OCI-M2 (cell line): Measurements from ENCODE around the gene UBA7.
A peak's percentile ranks its signal among the peaks of the same experiment; 100 is the strongest.
"Not testable (repeated sequence)": the region's sequence is repeated elsewhere in the genome, so short reads cannot be mapped to it uniquely, and the experiment has no call there.

ENCODE experiments used
- DNase-seq: peaks from one replicate; lab custom pipeline; 2025; ENCODE audit not compliant: unreplicated experiment; lab: John Stamatoyannopoulos, UW

Gene UBA7

GRCh38 chr3:49786357-49787181 lies 27.2 kb downstream of the UBA7 start, which contains the start of gene IP6K1:
IP6K1 (minus strand) TSS chr3:49786542; CDS start chr3:49748040, 38,502 bp downstream.
- peak; percentile 93 for DNase-seq

- DNase-seq = no peak
Measured at GRCh38 chr3:49785565-49786356, 28.0 kb downstream of the UBA7 start.

DNA sequence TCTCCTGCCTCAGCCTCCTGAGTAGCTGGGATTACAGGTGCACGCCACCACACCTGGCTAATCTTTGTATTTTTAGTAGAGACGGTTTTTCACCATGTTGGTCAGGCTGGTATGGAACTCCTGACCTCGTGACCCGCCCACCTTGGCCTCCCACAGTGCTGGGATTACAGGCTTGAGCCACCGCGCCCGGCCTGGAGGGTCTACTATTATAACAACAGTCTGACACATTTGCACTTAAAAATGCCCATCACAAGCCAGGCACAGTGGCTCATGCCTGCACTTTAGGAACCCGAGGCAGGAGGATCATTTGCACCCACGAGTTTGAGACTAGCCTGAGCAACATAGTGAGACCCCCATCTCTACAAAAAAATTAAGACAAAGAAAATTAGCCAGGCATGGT lies 31.5 kb downstream of the UBA7 start:
- DNase-seq = not testable (repeated sequence)

DNA sequence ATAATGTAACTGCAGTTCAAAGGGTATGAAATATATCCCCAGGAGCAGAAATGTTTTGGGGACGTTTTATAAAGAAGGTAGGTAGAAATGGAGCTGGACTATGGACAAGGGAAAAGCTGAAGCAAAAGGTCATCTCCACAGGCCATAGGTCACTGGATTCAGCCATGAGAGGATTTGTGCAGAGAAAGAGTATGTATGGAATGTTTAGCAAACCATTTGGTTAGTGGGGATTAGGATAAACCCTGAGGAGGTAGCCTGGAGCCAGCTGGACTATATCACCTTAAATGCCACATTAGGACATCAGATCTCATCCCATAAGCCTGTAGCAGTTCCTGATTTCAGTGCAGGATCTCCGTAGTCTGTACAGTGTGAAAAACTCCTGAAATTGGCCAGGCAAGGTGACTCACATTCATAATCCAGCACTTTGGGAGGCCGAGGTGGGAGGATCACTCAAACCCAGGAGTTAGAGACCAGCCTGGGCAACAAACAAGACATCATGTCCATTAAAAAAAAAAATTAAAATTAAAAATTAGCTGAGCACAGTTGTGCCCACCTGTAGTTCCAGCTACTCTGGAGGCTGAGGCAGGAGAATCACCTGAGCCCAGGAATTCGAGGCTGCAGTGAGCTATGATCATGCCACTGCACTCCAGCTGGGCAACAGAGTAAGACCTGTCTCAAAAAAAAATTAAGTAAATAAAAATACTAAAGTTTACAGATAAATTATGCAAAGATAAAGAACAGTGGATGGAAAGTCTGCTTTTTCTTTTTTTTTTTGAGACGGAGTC lies 32.1 kb downstream of the UBA7 start:
- DNase-seq = no peak

DNA sequence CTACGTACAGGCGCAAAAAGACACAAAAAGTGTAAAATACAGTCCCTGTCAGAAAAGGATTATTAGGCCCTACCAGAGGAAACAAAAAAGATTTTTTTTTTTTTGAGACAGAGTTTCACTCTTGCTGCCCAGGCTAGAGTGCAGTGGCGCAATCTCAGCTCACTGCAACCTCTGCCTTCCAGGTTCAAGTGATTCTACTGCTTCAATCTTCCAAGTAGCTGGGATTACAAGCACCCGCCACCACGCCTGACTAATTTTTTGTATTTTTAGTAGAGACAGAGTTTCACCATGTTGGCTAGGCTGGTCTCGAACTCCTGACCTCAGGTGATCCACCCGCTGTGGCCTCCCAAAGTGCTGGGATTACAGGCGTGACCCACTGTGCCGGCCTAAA lies 32.8 kb downstream of the UBA7 start:
- not testable (repeated sequence) for DNase-seq

DNA sequence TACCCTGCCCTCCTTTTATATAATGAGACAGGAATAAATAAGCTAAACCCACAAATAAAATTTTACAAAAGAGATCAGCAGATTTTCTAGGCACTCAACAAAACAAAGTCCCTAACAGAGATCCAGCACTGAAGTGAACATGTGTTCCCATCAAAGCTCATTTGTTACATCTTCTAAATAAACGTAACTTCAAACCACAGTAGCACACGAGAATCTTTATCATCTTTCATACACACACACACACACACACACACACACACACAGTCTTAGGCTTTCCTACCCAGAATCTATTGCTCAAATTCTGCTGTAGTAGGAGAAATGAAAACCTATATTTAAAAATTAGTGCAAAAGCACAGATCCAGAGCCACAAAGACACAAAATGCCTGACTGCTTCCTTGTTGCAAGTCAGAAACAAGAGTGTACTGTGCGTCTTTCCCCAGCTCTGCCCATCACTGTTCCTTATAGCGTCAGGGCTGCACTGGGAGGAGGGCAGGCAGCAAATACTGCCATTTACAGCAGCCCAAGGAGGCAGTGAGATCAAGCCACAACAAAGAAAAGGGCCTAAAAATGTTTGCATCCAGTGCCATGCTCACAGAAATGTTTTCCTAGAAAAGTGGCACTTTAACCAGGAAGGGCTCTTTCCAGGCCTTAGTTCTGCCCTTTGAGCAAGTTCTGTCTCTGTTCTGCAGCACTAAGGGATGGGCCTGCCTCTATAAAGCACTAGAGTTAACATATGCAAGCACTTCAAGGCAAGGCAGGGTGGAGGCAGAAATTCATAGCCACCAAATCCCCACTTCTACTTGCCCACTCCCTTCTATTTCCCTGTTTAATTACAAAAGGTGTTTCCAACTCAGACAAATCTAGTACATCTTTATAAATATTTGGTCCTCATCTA lies 33.4 kb downstream of the UBA7 start:
- no peak for DNase-seq

- no peak for DNase-seq
Measured at GRCh38 chr3:49779358-49780079, 34.2 kb downstream of the UBA7 start.

DNA sequence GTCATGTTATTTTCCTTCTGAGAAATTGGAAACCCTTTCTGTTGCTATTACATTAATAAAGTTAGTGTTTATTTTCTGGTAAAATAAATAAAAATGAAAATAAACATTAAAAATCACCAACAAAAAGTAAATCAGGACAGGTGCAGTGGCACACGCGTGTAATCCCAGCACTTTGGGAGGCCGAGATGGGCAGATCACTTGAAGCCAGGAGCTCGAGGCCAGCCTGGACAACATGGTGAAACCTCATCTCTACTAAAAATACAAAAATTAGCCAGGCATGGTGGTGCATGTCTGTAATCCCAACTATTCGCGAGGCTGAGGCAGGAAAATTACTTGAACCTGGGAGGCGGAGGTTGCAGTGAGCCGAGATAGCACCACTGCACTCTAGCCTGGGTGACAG lies 37.7 kb downstream of the UBA7 start:
- DNase-seq = not testable (repeated sequence)

DNA sequence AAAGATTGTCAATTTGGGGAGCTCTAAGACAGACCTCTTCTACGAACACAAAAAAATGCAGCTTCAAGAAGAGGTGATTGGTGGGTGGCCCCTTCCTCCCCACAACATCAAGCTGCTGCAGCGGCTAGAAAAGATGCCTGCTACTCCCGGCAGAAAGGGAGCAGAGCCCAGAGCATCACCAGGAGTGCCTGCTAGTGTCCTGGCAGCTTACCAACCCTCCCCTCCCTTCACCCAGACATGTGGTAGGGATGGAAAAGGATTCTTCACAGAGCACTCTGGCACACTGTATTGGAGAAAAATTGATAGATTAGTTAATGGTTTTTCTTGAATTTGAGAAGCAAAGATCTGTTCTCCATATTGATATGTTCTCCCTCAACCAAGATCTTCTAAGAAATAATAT lies 38.2 kb downstream of the UBA7 start:
- DNase-seq = no peak

GRCh38 chr3:49772703-49773102 lies 41.0 kb downstream of the UBA7 start:
- DNase-seq = no peak

- no peak for DNase-seq
Measured at GRCh38 chr3:49771340-49771938, 42.3 kb downstream of the UBA7 start.

DNA sequence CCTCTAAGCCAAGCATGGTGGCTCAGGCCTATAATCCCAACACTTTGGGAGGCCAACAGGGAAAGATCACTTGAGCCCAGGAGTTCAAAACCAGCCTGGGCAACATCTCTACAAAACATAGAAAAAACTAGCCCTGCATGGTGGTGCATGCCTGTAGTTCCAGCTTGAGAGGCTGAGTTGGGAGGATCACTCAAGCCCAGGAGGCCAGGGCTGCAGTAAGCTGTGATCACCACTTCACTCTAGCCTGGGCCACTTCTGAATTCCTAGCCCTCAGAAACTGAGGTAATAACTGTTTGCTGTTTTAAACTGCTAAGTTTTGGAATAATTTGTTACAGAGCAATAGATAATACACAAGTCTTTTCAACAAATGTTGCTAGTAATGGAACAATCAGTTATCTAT lies 43.8 kb downstream of the UBA7 start:
- DNase-seq = no peak

- no peak for DNase-seq
Measured at GRCh38 chr3:49769286-49769915, 44.4 kb downstream of the UBA7 start.

GRCh38 chr3:49763981-49764380 lies 49.8 kb downstream of the UBA7 start:
- no peak for DNase-seq

- no peak for DNase-seq
Measured at GRCh38 chr3:49761661-49762060, 52.1 kb downstream of the UBA7 start.

- DNase-seq = no peak
Measured at GRCh38 chr3:49759226-49759625, 54.5 kb downstream of the UBA7 start.

GRCh38 chr3:49757197-49757596 lies 56.6 kb downstream of the UBA7 start:
- DNase-seq = no peak

DNA sequence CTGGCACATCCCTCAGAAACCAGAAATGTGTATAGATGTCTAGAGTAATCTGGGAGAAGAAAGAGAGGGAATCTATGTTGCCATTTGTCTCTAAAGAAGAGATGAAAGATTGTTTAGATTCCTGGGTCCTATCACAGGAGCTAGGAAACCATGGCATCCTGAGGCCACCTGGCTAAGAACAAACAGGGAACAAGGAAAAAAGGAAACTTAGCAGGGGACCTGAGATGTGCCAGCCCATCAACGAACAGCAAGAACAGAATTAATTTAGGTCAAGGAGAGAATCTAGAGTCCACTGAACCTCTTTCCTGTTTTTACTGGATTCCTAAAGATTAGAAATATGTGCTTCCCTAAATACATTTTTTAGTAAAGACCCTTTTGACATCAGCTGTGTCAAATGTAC lies 57.7 kb downstream of the UBA7 start:
- DNase-seq = no peak
